Measurements from ENCODE around the gene TGFB3.
"Not testable (repeated sequence)": the region's sequence is repeated elsewhere in the genome, so short reads cannot be mapped to it uniquely, and the experiment has no call there.

Gene TGFB3

DNA sequence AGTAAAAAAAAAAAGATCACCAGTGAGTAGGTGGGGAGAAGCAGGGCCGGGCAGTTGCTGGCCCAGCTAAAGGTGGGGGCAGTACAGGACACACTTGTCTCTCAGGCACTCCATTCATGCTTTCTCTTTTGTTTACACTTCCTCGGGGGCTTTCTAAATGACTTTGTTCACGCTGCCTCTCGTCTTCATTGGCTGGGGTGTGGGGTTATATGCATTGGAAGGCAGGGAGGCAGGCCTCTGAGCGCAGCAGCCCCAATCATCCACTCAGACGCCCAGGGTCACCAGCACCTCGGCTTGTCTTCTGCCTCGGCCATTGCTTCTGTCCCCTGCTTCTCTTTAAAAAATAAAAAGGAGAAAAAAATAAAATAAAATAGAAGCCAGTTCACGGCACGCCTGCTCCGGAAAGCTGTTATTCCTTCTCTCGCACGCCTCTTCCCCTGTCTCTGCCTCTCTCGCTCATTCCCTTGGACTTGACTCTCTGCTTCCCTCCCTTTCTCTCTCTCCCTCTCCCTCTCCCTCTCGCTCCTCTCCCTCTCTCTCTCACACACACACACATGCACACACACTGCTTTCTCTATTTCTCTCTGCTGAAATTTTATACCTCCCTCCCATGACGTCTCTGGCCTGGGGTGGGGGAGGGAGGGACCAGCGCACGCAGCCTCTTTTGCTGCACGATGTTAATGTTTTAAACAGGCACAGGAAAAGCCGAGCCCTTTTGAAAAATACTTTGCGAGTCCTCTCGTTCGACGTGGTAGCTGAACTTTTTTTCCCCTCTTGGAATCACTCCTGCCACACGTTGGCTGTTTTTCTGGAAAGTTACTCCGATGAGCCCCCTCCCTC, at the start of gene TGFB3:
TGFB3 (minus strand) TSS at position 570 of the 840 bp plus-strand sequence. CDS start 1,102 bp downstream, outside the sequence.
- peak; percentile 60 for DNase-seq

DNA sequence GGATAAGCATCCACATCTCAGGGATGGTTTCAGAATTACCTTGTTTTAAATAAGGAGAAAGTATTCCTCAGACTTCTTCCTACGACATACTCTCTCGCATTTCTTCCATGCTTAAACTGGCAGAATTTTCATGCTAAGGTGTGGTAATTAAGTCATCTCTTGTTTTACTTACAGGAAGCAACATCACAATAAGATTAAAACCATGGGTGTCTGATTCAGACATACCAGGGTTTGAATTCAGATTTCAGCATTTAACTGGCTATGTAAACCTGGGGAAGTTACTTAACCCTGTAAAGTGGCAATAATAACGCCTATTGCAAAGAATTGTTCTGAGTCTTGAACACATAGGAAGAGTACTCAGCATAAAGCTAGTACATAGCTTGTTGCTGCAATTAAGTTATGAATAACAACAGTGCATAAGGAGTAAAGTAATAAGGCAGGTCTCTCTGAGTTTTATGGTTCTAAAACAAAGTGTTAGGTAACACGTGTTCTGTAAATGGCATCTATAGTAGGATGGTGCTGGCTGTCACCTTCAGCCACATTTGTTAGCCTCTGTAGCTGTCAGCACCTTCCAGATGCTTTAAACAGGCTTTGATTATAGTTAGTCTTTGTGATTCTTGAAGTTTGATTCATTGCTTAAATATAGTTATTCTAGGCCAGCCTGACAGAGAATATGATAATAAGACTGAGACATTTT, 42.6 kb upstream of the TGFB3 start:
- DNase-seq, result no peak

DNA sequence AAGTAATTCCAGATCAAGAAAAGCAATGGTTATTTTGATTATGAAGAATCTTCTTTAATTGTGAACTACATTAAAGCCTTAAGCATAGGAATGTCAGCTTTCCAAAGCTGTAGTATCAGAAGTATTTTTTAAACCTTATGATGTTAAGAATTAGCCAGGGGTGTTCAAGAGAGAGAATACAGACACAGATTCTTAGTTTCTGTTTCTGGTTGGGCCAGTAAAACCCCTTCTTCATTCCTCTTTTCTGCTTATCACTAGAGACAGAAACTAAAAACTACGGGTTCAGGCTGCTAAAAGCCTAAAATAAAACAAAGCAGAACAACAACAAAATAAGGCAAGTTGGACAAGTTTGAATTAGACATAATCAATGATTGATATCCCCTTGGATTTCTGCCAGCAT, 42.0 kb upstream of the TGFB3 start:
- DNase-seq, result no peak

DNA sequence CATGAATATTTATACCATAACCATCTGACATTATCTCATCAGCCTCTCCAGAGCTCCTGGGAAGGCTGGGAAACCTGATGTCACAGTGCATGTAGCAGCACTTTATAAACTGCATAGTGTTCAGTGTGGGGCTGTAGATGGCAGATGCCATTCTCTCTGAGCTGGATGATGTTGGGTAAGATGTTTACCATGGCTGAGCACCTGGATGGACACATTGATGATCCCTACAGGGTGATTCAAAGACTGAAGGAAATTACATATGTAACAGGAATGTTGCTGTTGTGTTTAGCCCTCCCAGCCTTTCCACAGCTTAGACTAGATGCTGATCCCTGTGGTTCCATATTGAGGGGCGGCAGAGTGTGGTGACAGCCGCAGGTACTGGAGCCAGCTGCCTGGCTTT, 41.2 kb upstream of the TGFB3 start:
- no peak for DNase-seq

DNA sequence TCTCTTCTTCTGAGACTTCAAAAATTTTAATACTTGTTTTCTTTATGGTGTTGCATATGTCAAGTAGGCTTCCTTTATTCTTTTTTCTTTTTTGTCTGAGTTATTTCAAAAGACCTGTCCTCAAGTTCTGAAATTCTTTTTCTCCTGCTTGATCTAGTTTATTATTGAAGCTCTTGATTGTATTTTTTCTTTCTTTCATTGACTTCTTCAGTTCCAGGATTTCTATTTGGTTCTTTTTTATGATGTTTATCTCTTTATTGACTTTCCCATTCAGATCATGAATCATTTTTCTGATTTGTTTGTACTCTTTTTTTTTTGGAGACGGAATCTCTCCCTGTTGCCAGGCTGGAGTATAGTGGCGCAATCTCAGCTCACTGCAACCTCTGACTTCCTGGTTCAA, 37.9 kb upstream of the TGFB3 start:
- DNase-seq, result no peak

DNA sequence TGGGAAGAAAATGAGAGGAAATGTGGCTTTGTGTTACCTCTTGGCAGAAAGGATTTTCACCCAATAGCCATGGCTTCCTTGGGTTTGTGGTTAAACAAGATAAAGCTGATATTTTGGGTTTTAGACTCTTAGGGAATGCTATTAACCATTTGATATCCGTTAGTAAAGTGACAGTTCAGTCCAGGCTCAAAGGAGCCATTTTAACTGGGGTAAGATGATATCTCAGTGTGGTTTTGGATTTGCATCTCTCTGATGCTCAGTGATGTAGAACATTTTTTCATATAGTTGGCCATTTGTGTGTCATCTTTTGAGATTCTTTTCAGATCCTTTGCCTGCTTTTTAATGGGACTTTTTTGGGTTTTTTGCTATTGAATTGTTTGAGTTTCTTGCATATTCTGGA, 33.9 kb upstream of the TGFB3 start:
- no peak for DNase-seq

DNA sequence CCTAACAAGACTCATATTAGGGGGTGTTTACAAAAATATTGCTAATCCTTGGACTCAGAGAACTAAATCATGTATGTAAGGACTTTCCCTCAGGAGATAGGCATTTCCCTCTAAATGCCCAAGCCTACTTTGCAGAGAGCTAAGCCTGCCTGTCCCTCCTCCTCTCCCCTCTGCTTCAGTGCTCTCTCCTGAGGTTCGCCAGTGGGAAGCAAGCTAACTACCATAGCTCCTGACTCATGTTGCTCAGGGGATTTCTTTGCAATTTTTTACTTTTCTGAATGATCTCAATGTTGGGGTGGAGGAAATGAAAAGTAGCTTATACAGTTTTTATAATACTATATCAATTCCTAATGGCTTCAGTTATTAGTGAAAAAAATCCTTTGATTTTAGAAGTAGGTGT, 33.4 kb upstream of the TGFB3 start:
- DNase-seq, result no peak

DNA sequence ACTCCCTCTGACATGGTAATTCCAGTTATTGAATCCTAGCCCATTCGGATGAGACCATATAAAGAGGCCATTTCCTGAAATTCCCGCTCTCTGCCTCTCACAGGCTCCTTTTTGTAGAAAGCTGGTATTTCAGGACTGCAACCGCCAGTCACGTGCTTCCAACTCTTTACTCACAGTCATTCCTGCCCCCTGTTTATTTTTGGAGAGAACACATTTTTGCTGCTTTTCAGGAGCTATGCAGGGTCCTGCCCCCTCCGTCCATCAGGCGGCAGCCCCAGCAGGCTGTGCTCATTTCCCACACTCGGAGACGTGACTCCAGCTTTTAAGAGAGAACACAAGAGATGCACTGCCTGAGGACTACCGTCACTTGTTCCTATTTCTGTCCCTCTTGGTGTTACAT, 30.6 kb upstream of the TGFB3 start:
- DNase-seq, result no peak

DNA sequence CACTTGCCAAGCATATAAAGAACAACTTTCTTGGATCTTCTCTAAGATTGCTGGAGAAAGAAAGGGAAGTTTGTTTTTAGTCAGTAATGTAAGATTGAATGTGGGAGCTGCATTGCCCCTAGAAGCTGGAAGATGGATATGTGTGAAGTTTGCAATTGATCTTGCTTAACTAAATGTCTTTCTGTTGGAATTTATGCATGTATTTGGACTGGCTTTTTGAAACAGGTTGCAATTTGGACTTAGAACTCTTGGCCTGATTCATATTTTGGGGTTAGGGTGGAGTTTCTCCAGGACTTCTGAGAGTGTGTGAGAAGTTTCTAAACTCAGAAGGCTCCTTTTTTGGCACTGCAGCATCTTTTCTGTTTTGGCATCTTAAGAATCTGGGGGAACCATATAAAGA, 30.1 kb upstream of the TGFB3 start:
- DNase-seq, result no peak

DNA sequence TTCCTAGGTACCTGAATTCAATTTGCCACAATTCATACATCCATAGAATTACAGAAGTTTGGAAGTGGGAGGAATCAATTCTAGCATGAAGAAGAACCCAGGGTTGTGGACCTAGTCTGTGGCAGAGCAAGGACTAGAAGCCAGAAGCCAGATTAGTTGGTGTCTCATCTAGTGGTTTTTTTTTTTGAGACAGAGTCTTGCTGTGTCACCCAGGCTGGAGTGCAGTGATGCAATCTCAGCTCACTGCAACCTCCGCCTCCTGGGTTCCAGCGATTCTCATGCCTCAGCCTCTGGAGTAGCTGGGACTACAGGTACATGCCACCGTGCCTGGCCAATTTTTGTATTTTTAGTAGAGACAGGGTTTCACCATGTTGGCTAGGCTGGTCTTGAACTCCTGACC, 27.8 kb upstream of the TGFB3 start:
- DNase-seq, result not testable (repeated sequence)

DNA sequence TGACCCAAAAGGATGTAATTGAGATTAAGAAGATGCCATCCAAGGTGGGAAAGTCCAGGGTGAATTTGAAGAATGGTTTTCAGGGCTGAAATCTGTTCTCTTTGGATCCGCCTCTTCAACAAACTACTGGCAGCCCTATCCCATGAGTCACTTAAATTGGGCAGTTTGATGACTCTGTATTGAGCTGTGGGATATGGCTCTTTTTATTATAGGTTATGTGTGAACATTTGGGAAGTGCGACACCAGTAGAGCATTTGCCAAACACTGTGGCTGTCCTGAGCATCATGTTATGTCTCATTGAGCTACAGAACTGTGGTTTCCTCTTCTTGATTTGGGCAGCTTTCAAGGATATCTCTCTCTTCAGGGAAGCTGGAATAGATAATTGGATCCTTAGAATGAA, 26.1 kb upstream of the TGFB3 start:
- DNase-seq, result no peak

DNA sequence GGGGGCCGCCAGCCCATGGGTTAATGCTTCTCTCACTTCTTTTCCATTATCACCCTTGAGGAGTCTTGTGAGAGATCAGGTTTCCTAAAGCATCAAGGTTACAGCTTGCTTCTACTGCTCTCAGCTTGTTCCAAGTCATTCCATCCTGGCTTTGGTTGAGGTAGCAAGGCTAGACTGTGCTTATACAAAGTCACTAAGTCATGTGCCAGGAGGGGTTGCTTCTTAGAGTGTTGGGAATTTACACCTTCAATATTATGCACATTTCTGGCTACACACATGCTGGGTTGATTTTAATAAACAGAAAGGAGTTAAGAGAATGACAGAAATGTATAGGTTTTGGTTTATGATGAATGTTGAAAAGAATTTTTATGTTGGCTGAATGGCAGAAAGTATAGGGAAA, 25.6 kb upstream of the TGFB3 start:
- DNase-seq, result no peak

DNA sequence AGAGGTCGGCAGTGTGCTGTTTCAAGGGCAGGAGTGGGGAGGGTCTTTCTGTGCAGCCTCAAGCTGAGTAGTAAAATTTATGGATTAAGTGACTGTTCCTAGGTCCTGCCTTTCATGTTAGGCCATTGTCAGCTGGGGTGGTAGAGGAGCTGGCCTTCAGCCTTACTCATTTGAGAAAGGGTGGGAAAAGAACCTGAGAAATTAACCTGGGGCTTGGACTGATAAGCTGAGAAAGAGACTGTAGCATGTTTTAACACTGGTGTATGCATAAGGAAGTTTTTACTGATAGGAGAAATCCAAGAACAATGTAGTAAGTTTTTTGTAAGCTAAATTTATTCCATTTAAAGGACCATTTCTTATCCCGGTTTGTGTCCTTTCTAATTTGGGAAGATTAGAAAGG, 24.5 kb upstream of the TGFB3 start:
- no peak for DNase-seq

DNA sequence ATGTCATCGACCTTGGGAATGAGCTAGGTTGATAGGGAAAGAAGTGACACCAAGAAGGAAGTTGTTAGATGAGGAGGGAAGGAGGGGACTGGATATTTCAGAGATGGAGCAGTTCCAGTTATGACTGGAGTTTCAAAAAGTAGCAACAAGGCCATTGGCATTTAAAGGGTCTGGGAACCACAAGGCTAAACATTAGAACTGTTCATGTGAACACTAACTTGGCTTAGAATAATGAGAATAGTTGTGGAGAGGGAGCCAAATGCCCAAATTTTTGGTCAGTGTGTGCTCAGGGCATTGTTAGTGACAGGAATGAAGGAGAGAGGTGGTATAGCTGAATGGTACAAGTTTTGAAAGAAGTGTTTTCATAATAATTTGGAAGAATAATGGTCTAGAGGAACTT, 20.6 kb upstream of the TGFB3 start:
- DNase-seq, result no peak

DNA sequence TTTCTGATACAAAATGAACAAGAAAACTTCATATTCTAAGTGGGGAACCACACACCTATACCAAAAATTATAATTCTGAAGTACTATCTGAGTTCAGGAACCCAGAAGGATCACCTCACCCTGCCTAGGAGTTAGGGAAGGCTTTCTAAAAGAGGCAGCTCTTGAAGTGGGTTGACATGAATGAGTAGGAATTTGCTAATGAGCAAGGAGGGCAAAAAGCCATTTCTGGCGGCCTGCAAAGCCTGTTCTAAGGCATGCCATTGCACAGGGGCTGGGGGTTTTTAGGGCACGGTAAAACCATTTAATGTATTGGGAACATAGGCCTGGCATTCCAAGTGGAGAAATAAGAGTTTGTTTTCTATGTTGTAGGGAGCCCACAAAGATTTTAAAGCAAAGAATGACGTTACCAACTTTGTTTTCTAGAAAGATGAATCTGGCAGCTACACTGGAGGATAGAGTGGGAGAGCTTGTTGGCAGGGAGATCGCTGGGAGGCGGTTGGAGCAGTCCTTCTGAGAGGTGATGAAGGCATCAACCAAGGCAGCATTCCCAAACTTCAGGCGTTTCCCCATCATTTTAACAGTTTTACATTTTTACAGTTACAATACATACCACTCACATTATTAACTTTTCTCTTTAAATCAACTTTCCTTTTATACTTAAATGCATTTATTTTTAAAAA, 17.9 kb upstream of the TGFB3 start:
- no peak for DNase-seq

DNA sequence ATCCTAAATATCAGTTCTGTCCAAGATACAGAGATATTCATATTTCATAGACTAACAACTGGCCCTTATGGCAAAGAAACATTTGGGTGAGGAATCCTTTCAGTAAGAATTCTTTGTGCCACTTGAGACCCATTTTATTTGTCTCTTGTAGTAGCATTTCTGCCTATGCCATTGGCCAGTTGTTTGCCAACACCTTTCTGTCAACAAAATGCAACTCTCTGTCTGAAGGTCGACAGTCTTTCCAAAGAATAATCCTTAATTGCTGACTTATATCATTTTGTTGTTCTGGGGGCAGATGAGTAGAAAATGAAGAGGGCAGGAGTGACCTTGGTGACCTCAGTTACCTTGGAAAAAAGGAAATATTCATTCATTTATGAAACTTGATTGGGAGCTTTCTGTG, 14.7 kb upstream of the TGFB3 start:
- no peak for DNase-seq

DNA sequence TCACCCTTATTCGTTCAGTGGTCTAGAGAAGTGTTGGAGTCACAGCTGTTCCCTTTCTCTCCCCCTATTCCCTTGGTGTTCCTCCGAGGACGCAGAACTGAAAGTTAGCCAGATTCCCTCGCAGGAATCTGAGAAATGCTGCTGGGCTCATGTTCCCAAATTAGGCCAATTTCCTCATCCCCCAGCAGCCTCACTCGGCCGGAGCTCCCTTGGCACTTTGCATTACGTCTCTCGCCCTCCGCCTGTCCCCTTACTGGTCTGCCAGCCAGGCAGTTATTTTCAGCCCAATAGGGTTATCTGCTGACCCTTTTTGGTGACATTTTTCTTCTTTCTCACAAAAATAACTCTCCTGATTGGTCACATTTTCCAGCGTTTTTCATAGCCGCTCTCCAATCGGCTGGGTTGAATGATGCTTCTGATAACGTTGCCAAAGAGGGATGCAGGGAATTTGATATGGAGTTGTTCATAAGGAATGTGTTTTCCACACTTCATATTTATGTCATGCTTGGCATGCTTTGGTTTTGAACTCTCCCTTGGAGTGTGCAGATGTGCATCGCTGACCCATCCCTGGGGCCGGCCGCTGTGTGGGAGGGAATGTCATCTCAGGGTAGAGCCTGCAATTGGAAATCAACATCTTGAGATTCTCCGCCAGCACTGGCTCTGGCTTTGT, 13.7 kb upstream of the TGFB3 start:
- DNase-seq, result no peak

DNA sequence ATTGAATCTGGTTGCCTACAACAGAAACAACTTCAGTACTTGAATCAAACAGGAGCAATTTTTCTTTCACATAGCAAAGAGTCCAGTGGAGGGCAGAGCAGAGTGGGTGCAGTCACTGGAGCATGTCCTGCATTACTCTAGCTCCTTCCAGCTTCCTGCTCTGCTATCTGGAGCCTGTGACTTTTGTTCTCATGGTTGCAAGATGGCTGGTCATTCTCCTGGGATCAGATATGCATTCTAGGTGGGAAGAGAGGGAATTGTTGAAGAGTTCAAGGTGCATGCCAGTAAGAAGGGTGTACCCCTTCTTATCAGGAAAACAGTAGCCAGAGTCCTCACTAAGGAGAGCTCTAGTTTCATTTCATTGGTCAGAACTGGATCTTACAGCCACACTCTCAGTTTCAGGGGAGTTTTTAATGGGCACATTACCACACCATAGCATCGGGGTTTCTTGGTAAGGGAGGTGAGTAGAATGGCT, 11.8 kb upstream of the TGFB3 start:
- DNase-seq, result no peak

DNA sequence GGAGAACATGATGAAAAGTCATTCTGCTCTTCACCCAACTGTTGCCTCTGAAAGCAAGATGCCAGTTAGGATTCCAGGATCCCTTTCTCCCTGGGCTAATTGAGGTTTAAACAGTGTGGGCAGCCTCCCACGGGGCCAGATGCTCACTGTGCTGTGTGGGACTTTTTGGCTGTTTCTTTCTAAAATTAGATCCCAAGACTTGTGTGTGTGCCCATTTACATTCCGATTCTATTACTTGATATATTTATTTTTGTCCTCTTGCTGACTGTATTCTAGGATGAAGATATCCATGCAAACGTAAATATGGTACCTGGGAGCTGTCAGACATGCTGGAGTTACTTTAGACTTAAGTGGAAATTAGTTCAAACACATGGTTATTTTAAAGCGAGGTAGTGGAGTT, 10.0 kb upstream of the TGFB3 start:
- no peak for DNase-seq

DNA sequence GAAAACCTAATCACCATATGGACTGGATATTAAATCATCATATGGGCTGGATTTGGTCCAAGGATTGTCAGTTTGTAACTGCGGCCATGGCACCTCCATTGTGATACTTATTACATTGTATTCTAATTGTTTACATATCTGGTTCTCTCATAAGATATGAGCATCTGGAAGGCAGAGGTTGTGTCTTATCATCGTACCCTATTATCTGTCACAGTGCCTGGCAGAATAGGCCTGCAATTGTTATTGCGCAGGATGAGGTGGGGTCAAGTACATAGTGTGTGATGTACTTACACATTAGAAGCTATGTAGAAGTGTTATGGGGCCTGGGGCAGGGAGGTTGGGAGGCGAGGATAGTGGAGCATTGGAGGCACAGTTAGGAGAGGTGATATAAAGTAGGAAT, 8.5 kb upstream of the TGFB3 start:
- no peak for DNase-seq

DNA sequence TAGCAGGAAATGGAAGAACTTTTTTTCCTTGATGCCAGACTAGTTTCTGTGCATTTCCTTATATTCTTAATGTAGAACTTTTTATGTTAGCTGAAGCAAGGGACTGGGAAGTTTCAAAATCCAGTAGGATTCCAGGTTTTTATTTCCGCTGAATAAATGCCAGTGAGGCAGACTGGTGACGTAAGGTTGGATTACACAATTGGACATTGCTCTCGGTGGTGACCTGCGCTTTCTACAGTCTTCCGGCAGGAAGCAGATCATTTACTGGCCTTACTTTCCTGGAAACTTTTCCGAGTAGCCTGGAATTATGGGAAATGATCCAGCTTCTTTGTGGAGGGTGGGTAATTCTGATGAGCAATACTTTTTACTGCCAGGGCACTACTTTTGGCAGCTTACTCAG, 7.3 kb upstream of the TGFB3 start:
- no peak for DNase-seq

DNA sequence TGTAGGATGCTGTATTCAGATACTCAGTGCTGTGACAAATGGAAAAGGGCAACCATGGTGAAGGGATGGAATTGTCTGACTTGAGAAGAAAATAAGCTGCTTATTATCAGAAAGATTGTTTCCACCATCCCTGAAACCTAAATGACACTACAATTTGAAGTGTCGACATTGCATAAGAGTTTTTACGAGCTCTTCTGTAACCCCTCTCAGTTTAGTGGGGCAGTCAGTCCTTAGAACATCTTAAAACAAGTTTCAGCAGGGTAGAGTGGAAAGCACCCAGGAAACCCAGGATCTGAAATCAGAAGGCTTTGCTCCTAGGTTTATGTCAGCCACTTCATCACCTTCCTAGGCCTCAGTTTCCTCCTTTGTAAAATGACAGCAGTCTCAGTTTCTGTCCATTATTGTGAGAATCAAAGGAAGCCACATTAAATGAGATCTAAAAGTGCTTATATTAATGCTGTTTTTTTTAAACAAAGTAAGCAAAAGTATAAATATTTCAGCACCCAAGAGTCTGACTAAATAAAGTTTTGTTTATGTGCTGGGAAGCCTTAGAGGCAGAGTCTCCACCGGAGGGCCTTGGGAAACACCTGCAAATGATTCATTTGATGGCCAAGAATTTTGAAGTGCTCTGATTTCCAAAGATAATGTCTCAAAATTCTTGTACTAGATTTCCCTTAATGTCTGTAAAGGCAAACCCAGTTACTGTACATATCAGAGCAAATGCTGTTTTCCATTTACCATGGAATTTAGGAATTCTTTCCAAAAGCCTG, 5.6 kb upstream of the TGFB3 start:
- DNase-seq, result no peak

DNA sequence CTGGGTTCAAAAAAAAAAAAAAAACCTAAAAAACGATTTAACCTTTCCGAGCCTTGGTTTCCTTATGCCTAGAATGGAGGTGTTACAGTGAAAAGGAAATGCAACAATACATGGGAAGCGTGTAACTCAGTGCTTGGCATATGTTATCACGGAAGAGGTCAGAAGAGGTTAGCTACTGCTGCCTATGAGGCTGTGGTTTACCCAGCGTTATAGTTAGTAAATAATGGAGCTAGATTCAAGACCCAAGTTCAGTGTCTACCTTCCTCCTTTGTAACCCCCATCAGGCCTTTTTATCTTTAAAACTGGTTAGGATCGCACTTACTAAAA, 4.6 kb upstream of the TGFB3 start:
- no peak for DNase-seq
